Myocyte (in vitro differentiated cells): ENCODE data around the gene PARD3B. TPM values are rescaled to one million over a fixed set of nuclear protein-coding genes. Genes with fewer than 3 reads are reported as not detected.
A peak's percentile ranks its signal among the peaks of the same experiment; 100 is the strongest.
"Not testable (repeated sequence)": the region's sequence is repeated elsewhere in the genome, so short reads cannot be mapped to it uniquely, and the experiment has no call there.

Source experiments
- DNase-seq: peaks from one replicate; pipeline ENCODE4 v3.0.0-alpha.2; 2012; ENCODE audit warnings: low read depth
- total RNA-seq: library from RNA; depleted of rRNA; stranded (reverse); fragments of >200 nt; gene quantifications from 2 replicates; pipeline ENCODE4 v1.2.3, GENCODE V29; 2014

PARD3B gene
- total RNA-seq, 1 donor from 2014 or later, result 7.2 TPM

GRCh38 chr2:204542982-204543608 is 2.2 kb upstream of the PARD3B start:
- DNase-seq, result no peak

- no peak for DNase-seq
Measured at GRCh38 chr2:204545861-204546735, 823 bp downstream of the PARD3B start.

GRCh38 chr2:204550751-204551511 is 5.7 kb downstream of the PARD3B start:
- peak; percentile 20 for DNase-seq

GRCh38 chr2:204551512-204551863 is 6.2 kb downstream of the PARD3B start:
- DNase-seq, result no peak

- no peak for DNase-seq
Measured at GRCh38 chr2:204557604-204558003, 12.3 kb downstream of the PARD3B start.

- not testable (repeated sequence) for DNase-seq
Measured at GRCh38 chr2:204559358-204559757, 14.1 kb downstream of the PARD3B start.

GRCh38 chr2:204560902-204561301 is 15.6 kb downstream of the PARD3B start:
- DNase-seq, result no peak

GRCh38 chr2:204561771-204562170 is 16.5 kb downstream of the PARD3B start:
- DNase-seq, result no peak

GRCh38 chr2:204566439-204566838 is 21.2 kb downstream of the PARD3B start:
- no peak for DNase-seq

- no peak for DNase-seq
Measured at GRCh38 chr2:204570421-204570820, 25.1 kb downstream of the PARD3B start.

- DNase-seq, result no peak
Measured at GRCh38 chr2:204571041-204571440, 25.8 kb downstream of the PARD3B start.

- DNase-seq, result no peak
Measured at GRCh38 chr2:204571911-204572310, 26.6 kb downstream of the PARD3B start.

- DNase-seq, result no peak
Measured at GRCh38 chr2:204573221-204573620, 27.9 kb downstream of the PARD3B start.

- DNase-seq, result no peak
Measured at GRCh38 chr2:204574486-204574885, 29.2 kb downstream of the PARD3B start.

GRCh38 chr2:204575463-204575862 is 30.2 kb downstream of the PARD3B start:
- no peak for DNase-seq

- DNase-seq, result no peak
Measured at GRCh38 chr2:204576362-204576979, 31.2 kb downstream of the PARD3B start.

- no peak for DNase-seq
Measured at GRCh38 chr2:204578928-204579598, 33.8 kb downstream of the PARD3B start.

GRCh38 chr2:204581946-204582345 is 36.7 kb downstream of the PARD3B start:
- DNase-seq, result no peak

GRCh38 chr2:204583773-204584172 is 38.5 kb downstream of the PARD3B start:
- no peak for DNase-seq

GRCh38 chr2:204585930-204586329 is 40.7 kb downstream of the PARD3B start:
- no peak for DNase-seq
